NCI-H1417 treated with DMSO at 0.1 percent for 48 hours (cell line): ENCODE measurements around the gene MATN4.
A peak's percentile ranks its signal among the peaks of the same experiment; 100 is the strongest.

Experiments
- DNase-seq: peaks from one replicate; lab custom pipeline; 2025; lab: John Stamatoyannopoulos, UW

The MATN4 gene

GRCh38 chr20:45313943-45314342, 5.8 kb upstream of the MATN4 start:
- DNase-seq, result no peak

- no peak for DNase-seq
Observed at GRCh38 chr20:45313065-45313695, 5.1 kb upstream of the MATN4 start.

GRCh38 chr20:45312241-45312640, 4.1 kb upstream of the MATN4 start:
- DNase-seq, result no peak

GRCh38 chr20:45311589-45312211, 3.6 kb upstream of the MATN4 start:
- no peak for DNase-seq

- no peak for DNase-seq
Observed at GRCh38 chr20:45309075-45309474, 976 bp upstream of the MATN4 start.

- DNase-seq, result no peak
Observed at GRCh38 chr20:45307076-45307640, 941 bp downstream of the MATN4 start.

GRCh38 chr20:45306431-45306982, 1.6 kb downstream of the MATN4 start, which contains the start of gene RBPJL:
Gene RBPJL, plus strand, starts transcription at chr20:45306840. Its CDS starts 83 bp downstream, at chr20:45306923.
- no peak for DNase-seq

- DNase-seq, result no peak
Observed at GRCh38 chr20:45305262-45305661, 2.8 kb downstream of the MATN4 start.

- no peak for DNase-seq
Observed at GRCh38 chr20:45304464-45304999, 3.6 kb downstream of the MATN4 start.

GRCh38 chr20:45303586-45304463, 4.3 kb downstream of the MATN4 start:
- no peak for DNase-seq

- DNase-seq, result no peak
Observed at GRCh38 chr20:45301824-45302271, 6.3 kb downstream of the MATN4 start.

- no peak for DNase-seq
Observed at GRCh38 chr20:45300961-45301360, 7.1 kb downstream of the MATN4 start.

- no peak for DNase-seq
Observed at GRCh38 chr20:45299786-45300185, 8.3 kb downstream of the MATN4 start.

- DNase-seq, result no peak
Observed at GRCh38 chr20:45297786-45298497, 10.2 kb downstream of the MATN4 start.

- no peak for DNase-seq
Observed at GRCh38 chr20:45294659-45295058, 13.4 kb downstream of the MATN4 start.

GRCh38 chr20:45294003-45294368, 14.1 kb downstream of the MATN4 start:
- no peak for DNase-seq

GRCh38 chr20:45293041-45294002, 14.8 kb downstream of the MATN4 start:
- DNase-seq, result peak; percentile 54

- DNase-seq, result no peak
Observed at GRCh38 chr20:45292343-45292742, 15.8 kb downstream of the MATN4 start.

- no peak for DNase-seq
Observed at GRCh38 chr20:45291526-45291925, 16.6 kb downstream of the MATN4 start.
